ENCODE data around the gene NUDT3. TPM values are rescaled to one million over a fixed set of nuclear protein-coding genes. Genes with fewer than 3 reads are reported as not detected.

Gene NUDT3
- total and polyA plus RNA-seq, 9 of the 15 experiments (the other 6 are each of a cell fraction or from before 2014, with no cell fraction given), result 5.4 to 81.2 (median 56.4) TPM

- TF ChIP-seq GABPB1 (CRISPR knock-in tag; IDR thresholded peaks at IDR 0.05) (no peak), MCM5 (IDR thresholded peaks at IDR 0.05; ENCODE audit: low read depth) (no peak), ETV6 (IDR thresholded peaks at IDR 0.05; ENCODE audit: borderline replicate concordance in 1 of 2, low read depth in 2 of 2, low read length in 1 of 2) (no peak), ETV6 (CRISPR knock-in tag; IDR thresholded peaks at IDR 0.05; ENCODE audit: borderline replicate concordance) (no peak), BMI1 (IDR thresholded peaks at IDR 0.05; ENCODE audit: low read length) (no peak), POLR2H (tag; IDR thresholded peaks at IDR 0.05; ENCODE audit: low read depth) (no peak), ZC3H4 (CRISPR knock-in tag; IDR thresholded peaks at IDR 0.05; ENCODE audit: borderline replicate concordance) (no peak), NR4A1 (CRISPR knock-in tag; IDR thresholded peaks at IDR 0.05) (no peak), NR4A1 (tag; IDR thresholded peaks at IDR 0.05) (no peak), ZNF121 (CRISPR knock-in tag; conservative IDR thresholded peaks at IDR 0.05) (no peak), ZNF77 (CRISPR knock-in tag; IDR thresholded peaks at IDR 0.05) (no peak), MXI1 (IDR thresholded peaks at IDR 0.05; ENCODE audit: low read depth, low read length) (no peak), ZNF354B (CRISPR knock-in tag; IDR thresholded peaks at IDR 0.05) (no peak)
- TF ChIP-seq, protein P1, sequence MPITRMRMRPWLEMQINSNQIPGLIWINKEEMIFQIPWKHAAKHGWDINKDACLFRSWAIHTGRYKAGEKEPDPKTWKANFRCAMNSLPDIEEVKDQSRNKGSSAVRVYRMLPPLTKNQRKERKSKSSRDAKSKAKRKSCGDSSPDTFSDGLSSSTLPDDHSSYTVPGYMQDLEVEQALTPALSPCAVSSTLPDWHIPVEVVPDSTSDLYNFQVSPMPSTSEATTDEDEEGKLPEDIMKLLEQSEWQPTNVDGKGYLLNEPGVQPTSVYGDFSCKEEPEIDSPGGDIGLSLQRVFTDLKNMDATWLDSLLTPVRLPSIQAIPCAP (CRISPR knock-in tag; IDR thresholded peaks at IDR 0.05; ENCODE audit: borderline replicate concordance), result no peak
These were observed 58.6 kb downstream of the NUDT3 start (continued) for GRCh38 chr6:34333858-34334257.
